ENCODE measurements around the gene ACP7. TPM values are rescaled to one million over a fixed set of nuclear protein-coding genes. Genes with fewer than 3 reads are reported as not detected.
"Not testable (repeated sequence)": the region's sequence is repeated elsewhere in the genome, so short reads cannot be mapped to it uniquely, and the experiment has no call there.

The ACP7 gene
- total RNA-seq, 1 donor from 2014 or later: not detected

DNA sequence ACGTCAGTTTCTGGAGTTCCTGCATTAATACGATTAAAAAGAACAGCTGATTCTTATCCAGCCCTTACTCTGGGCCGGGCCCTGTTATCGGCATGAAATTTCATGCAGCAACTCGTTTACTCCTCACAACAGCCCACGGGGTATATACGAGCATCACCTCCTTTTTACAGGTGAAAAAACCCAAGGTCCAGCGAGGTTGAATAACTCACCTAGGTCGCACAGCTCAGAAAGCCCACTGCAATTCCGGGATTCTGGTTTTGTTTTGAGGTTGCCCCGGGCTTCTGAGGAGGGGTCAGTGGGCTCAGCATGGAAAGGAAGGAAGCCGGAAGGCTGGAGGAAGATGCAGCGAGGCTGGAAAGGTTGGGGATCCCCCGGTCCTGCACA is 577 bp upstream of the ACP7 start:
- DNase-seq (no peak), ATAC-seq (ENCODE audit: low read depth) (no peak)
- POLR2A ChIA-PET: no interaction called here
- no peaks in the 10 kb centered on the region for H3K9me3 Mint-ChIP-seq
- peaks cover 40% of the 10 kb centered on the region for H3K27me3 Mint-ChIP-seq
- H3K36me3 Mint-ChIP-seq (ENCODE audit: low read depth): no peaks in the 10 kb centered on the region
- H3K4me3 Mint-ChIP-seq: no peak overlapping the region
- CTCF ChIA-PET: no interaction called here
- no peak overlapping the region for H3K27ac Mint-ChIP-seq
- no peak for TF ChIP-seq CTCF (IDR thresholded peaks at IDR 0.05)
- peaks cover 7% of the 10 kb centered on the region for H3K4me1 Mint-ChIP-seq
- intact Hi-C loops (cut with micrococcal nuclease): no loop called here

DNA sequence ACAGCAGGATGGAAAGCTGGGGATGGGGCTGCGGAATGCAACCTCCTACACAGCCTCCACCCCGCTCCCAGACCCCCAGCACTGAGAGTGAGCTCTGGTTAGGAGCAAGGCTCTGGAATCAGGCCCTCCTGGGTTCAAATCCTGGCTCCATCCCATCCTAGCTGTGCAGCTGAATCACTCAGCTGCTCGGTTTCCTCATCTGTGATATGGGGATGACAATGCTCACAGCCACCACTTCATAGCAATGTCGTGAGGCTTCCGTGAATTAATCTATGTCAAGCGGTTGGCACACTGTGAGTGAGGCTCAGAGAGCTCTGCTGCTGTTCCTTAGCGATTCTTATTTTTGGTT is 538 bp downstream of the ACP7 start:
- no peak overlapping the region for H3K27ac Mint-ChIP-seq
- POLR2A ChIA-PET: no interaction called here
- H3K36me3 Mint-ChIP-seq (ENCODE audit: low read depth): no peaks in the 10 kb centered on the region
- TF ChIP-seq CTCF (IDR thresholded peaks at IDR 0.05): no peak
- CTCF ChIA-PET: no interaction called here
- DNase-seq (no peak), ATAC-seq (ENCODE audit: low read depth) (no peak)
- no peaks in the 10 kb centered on the region for H3K9me3 Mint-ChIP-seq
- no peak overlapping the region for H3K4me3 Mint-ChIP-seq
- peaks cover 40% of the 10 kb centered on the region for H3K27me3 Mint-ChIP-seq
- intact Hi-C loops (cut with micrococcal nuclease): no loop called here
- H3K4me1 Mint-ChIP-seq: peaks cover 7% of the 10 kb centered on the region

DNA sequence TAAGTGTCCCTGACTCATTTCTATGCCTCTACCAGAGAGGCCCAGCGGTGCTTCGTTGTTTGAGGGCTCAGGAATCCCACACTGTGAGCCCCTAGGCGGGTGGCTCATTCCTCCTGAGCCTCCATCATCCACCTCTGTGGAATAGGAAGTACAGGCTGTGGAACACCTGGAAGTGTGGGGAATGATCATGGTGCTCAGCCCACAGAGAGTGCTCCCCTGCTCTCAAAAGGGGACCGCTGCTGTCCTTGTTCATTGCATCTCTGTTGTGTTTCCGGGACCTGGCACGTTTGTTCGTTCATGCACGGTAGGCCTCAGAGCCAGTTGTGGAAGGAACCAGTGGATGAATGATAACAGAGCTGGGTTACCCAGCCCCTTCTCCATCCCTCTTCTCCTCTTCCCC is 1.2 kb downstream of the ACP7 start:
- Mint-ChIP-seq H3K4me1 (peaks cover 7% of the 10 kb centered on the region), H3K27ac (no peak overlapping the region), H3K4me3 (no peak overlapping the region), H3K27me3 (peaks cover 38% of the 10 kb centered on the region), H3K36me3 (ENCODE audit: low read depth) (no peaks in the 10 kb centered on the region), H3K9me3 (no peaks in the 10 kb centered on the region)
- no peak for TF ChIP-seq CTCF (IDR thresholded peaks at IDR 0.05)
- DNase-seq: no peak
- no peak for ATAC-seq (ENCODE audit: low read depth)
- intact Hi-C loops (cut with micrococcal nuclease): no loop called here
- ChIA-PET POLR2A (no interaction called here), CTCF (no interaction called here)

- Mint-ChIP-seq H3K27ac (no peak overlapping the region), H3K36me3 (ENCODE audit: low read depth) (no peaks in the 10 kb centered on the region), H3K4me1 (peaks cover 7% of the 10 kb centered on the region), H3K4me3 (no peak overlapping the region), H3K27me3 (peaks cover 31% of the 10 kb centered on the region), H3K9me3 (no peaks in the 10 kb centered on the region)
- intact Hi-C loops (cut with micrococcal nuclease): no loop called here
- POLR2A ChIA-PET: no interaction called here
- no peak for ATAC-seq (ENCODE audit: low read depth)
- TF ChIP-seq CTCF (IDR thresholded peaks at IDR 0.05): no peak
- DNase-seq: no peak
- CTCF ChIA-PET: no interaction called here
Measured at GRCh38 chr19:39086386-39086785, 2.2 kb downstream of the ACP7 start.

DNA sequence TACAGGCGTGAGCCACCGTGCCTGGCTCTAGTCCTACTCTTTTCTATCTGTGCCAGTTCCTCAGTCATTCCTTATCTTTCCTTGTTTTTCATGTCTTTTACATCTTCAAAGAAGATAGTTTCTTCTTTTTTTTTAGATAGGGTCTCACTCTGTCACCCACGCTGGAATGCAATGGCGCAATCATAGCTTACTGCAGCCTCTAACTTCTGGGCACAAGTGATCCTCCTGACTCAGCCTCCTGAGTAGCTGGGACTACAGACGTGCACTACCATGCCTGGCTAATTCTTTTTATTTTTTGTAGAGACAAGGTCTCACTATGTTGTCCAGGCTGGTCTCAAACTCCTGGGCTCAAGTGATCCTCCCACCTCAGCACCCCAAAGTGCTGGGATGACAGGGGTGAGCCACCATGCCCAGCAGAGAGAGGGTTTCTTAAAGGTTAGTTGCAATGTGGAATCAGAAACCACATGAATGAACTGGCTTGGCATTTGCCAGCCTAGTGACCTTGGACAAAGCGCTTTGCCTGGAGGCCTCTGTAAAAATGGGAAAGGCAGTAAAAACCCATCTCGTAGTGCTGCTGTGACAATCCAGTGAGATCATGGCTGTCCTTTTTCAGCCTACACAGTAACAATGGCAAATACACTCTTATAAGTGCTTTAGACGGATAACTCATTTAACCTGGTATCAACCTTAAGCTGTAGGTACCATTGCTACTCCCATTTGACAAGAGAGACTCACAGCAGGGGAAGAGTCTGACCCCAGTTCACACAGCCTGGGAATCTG is 3.9 kb downstream of the ACP7 start:
- no peak for ATAC-seq (ENCODE audit: low read depth)
- H3K4me3 Mint-ChIP-seq: no peak overlapping the region
- no peaks in the 10 kb centered on the region for H3K36me3 Mint-ChIP-seq (ENCODE audit: low read depth)
- no peaks in the 10 kb centered on the region for H3K9me3 Mint-ChIP-seq
- CTCF ChIA-PET: no interaction called here
- peaks cover 7% of the 10 kb centered on the region for H3K4me1 Mint-ChIP-seq
- intact Hi-C loops (cut with micrococcal nuclease): no loop called here
- DNase-seq: no peak
- TF ChIP-seq CTCF (IDR thresholded peaks at IDR 0.05): no peak
- H3K27ac Mint-ChIP-seq: no peak overlapping the region
- H3K27me3 Mint-ChIP-seq: peaks cover 21% of the 10 kb centered on the region
- POLR2A ChIA-PET: interaction anchor here (0.6 kb wide), 1 partner anchor 245 kb away, joined by 3 read pairs; no protein-coding TSS in a partner anchor

- intact Hi-C loops (cut with micrococcal nuclease); POLR2A ChIA-PET; ATAC-seq (ENCODE audit: low read depth); H3K36me3 Mint-ChIP-seq (ENCODE audit: low read depth); H3K4me3 Mint-ChIP-seq; DNase-seq; H3K27ac Mint-ChIP-seq; H3K9me3 Mint-ChIP-seq; H3K4me1 Mint-ChIP-seq; CTCF ChIA-PET: not testable (repeated sequence)
- H3K27me3 Mint-ChIP-seq: peaks cover 23% of the 10 kb centered on the region
Measured at GRCh38 chr19:39090016-39090415, 5.8 kb downstream of the ACP7 start.
